ENCODE data around the gene EYS.

Gene EYS

GRCh38 chr6:65448866-65449265 lies 258.2 kb downstream of the EYS start:
- no peak for TF ChIP-seq CSRNP3 (CRISPR knock-in tag; IDR thresholded peaks at IDR 0.05)
- no peak for TF ChIP-seq ZNF8 (CRISPR knock-in tag; IDR thresholded peaks at IDR 0.05)
- no peak for TF ChIP-seq TOX (CRISPR knock-in tag; IDR thresholded peaks at IDR 0.05; ENCODE audit: borderline replicate concordance)
- no peak for TF ChIP-seq POU6F1 (CRISPR knock-in tag; IDR thresholded peaks at IDR 0.05; ENCODE audit: borderline replicate concordance, low read depth)
- no peak for TF ChIP-seq ESRRG (CRISPR knock-in tag; IDR thresholded peaks at IDR 0.05)
- TF ChIP-seq SNAI2 (CRISPR knock-in tag; IDR thresholded peaks at IDR 0.05): no peak
- no peak for TF ChIP-seq GLIS3 (CRISPR knock-in tag; IDR thresholded peaks at IDR 0.05)
- no peak for TF ChIP-seq CREB5 (CRISPR knock-in tag; IDR thresholded peaks at IDR 0.05; ENCODE audit: low read depth)
- TF ChIP-seq ZFP3 (CRISPR knock-in tag; IDR thresholded peaks at IDR 0.05): no peak
- no peak for TF ChIP-seq TSHZ2 (CRISPR knock-in tag; IDR thresholded peaks at IDR 0.05)
- no peak for TF ChIP-seq OSR1 (CRISPR knock-in tag; IDR thresholded peaks at IDR 0.05)
- no peak for TF ChIP-seq PATZ1 (CRISPR knock-in tag; IDR thresholded peaks at IDR 0.05; ENCODE audit: borderline replicate concordance)
- TF ChIP-seq PPARA (CRISPR knock-in tag; IDR thresholded peaks at IDR 0.05; ENCODE audit: borderline replicate concordance): no peak
- no peak for TF ChIP-seq ISL1 (CRISPR knock-in tag; IDR thresholded peaks at IDR 0.05)
- no peak for TF ChIP-seq ARNTL (CRISPR knock-in tag; IDR thresholded peaks at IDR 0.05; ENCODE audit: borderline replicate concordance, low read depth)
- TF ChIP-seq TCF4 (CRISPR knock-in tag; IDR thresholded peaks at IDR 0.05; ENCODE audit: borderline replicate concordance): no peak
- no peak for TF ChIP-seq CSDC2 (CRISPR knock-in tag; IDR thresholded peaks at IDR 0.05)
- ATAC-seq: no peak

- ATAC-seq: no peak
- TF ChIP-seq ZNF8 (CRISPR knock-in tag; IDR thresholded peaks at IDR 0.05) (no peak), TSHZ2 (CRISPR knock-in tag; IDR thresholded peaks at IDR 0.05) (no peak), POU6F1 (CRISPR knock-in tag; IDR thresholded peaks at IDR 0.05; ENCODE audit: borderline replicate concordance, low read depth) (no peak), ZNF565 (CRISPR knock-in tag; conservative IDR thresholded peaks at IDR 0.05; ENCODE audit: low read depth) (no peak), PPARA (CRISPR knock-in tag; IDR thresholded peaks at IDR 0.05; ENCODE audit: borderline replicate concordance) (no peak)
These were observed 270.7 kb downstream of the EYS start for GRCh38 chr6:65436281-65436680.

All from SK-N-SH treated with all-trans-retinoic acid at 6 μM for 48 hours (cell line).